Left lung (tissue), 10 donors: ENCODE results near the gene DLG2. TPM values are rescaled to one million over a fixed set of nuclear protein-coding genes. Genes with fewer than 3 reads are reported as not detected.

Experiments
- ATAC-seq: fragments of 200-7000 bp; cut with Tn5 transposase; one replicate; pipeline ENCODE4 v1.9.1; 2020; ENCODE audit warnings: moderate library complexity
- DNase-seq, 4 donors: peaks; one replicate each; pipeline ENCODE4 v3.0.0-alpha.2; 2013 to 2020
- H3K27ac ChIP-seq, 2 donors: fragments of 200-600 bp; sonication (generic) in 1 of 2; one replicate each; pipeline versions ENCODE4 v1.5.0 to v1.8.0; 2020 to 2021
- H3K27me3 ChIP-seq, 2 donors: fragments of 200-600 bp; sonication (generic) in 1 of 2; one replicate each; pipeline versions ENCODE4 v1.5.0 to v1.8.0; 2020 to 2021
- H3K36me3 ChIP-seq, 2 donors: fragments of 200-600 bp; sonication (generic) in 1 of 2; one replicate each; pipeline versions ENCODE4 v1.5.0 to v1.8.0; 2020 to 2021
- H3K4me1 ChIP-seq, 2 donors: fragments of 200-600 bp; one replicate each; pipeline ENCODE4 v1.8.0; 2021
- H3K4me3 ChIP-seq, 2 donors: fragments of 200-600 bp; sonication (generic) in 1 of 2; one replicate each; pipeline versions ENCODE4 v1.5.0 to v1.8.0; 2020 to 2021; ENCODE audit warnings: mild to moderate bottlenecking in 1 of 2
- H3K9me3 ChIP-seq, 2 donors: fragments of 200-600 bp; sonication (generic) in 1 of 2; one replicate each; pipeline versions ENCODE4 v1.5.0 to v1.8.0; 2020 to 2021
- intact Hi-C, 2 donors: fragments of 100-400 bp; cut with DNase I; formaldehyde crosslinking; loops; one replicate each; pipeline versions ENCODE4 v1.11.2 to v1.14.2; 2022
- polyA plus RNA-seq, 6 donors: library from polyadenylated mRNA; unstranded; fragments of 120-200 nt; gene quantifications; one replicate each; pipeline ENCODE4 v1.2.1, GENCODE V29; 2013; ENCODE audit not compliant: insufficient read length in 6 of 6
- total RNA-seq, 2 donors: library from RNA; stranded (reverse); fragmentation: NEBNext Ultra II Directional; extraction: Animal tissue kit (Norgen Biotek cat#: 25700); gene quantifications; one replicate each; pipeline ENCODE4 v1.2.1, GENCODE V29; 2021
- TF ChIP-seq, protein P1 (sequence below), 2 donors: fragments of 200-600 bp; sonication (generic) in 1 of 2; IDR thresholded peaks; one replicate each; pipeline versions ENCODE4 v1.5.0 to v1.8.0; 2021; ENCODE audit warnings: antibody characterized with exemption in 2 of 2
- donor health status: DM: no; HTN: yes; CAD: no.
- donor health status: DM: no; HTN: no; CAD: no.

DLG2 gene
- total and polyA plus RNA-seq, 8 donors: 4.5 to 15.0 (median 8.6) TPM

DNA sequence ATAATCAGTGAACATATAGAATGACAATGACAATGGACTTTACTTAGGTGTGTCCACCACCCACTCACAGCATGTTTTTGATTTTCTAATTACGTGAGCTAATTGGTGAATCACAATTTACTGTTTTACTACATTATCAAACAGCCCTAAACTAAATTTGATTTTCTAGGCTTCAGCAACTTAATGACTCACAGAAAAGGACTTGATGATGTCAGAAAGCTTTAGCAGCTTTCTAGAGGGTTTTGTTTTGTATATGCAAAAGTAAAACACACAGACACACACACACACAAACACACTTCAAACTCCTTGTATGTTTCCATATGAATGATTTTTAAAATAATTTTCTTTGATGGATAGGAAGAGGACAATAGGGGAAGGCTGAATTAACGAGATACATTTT lies 1462.4 kb downstream of the DLG2 start:
- TF ChIP-seq, protein P1, sequence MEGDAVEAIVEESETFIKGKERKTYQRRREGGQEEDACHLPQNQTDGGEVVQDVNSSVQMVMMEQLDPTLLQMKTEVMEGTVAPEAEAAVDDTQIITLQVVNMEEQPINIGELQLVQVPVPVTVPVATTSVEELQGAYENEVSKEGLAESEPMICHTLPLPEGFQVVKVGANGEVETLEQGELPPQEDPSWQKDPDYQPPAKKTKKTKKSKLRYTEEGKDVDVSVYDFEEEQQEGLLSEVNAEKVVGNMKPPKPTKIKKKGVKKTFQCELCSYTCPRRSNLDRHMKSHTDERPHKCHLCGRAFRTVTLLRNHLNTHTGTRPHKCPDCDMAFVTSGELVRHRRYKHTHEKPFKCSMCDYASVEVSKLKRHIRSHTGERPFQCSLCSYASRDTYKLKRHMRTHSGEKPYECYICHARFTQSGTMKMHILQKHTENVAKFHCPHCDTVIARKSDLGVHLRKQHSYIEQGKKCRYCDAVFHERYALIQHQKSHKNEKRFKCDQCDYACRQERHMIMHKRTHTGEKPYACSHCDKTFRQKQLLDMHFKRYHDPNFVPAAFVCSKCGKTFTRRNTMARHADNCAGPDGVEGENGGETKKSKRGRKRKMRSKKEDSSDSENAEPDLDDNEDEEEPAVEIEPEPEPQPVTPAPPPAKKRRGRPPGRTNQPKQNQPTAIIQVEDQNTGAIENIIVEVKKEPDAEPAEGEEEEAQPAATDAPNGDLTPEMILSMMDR (IDR thresholded peaks at IDR 0.05): no peak
- intact Hi-C loops: no loop called here
- H3K27me3 ChIP-seq: no peaks in the 10 kb centered on the region

DNA sequence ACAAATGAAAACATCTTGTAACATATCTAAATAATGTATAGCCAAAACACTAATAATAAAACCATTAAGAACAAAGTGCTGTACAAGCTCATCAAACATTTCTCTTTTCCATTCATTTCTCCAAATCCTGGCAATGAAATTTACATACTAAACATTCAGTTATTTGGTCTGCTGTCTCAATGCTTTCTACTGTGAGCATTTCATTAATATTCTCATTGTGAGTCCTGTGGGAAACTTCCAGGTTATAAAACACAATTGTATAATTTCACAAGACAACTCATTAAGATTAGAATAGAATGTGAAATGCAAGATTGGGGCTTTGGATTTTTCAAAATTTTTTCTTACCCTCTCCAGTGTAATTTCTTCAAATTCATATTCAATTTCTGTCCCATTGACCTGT lies 1464.0 kb downstream of the DLG2 start:
- H3K27ac ChIP-seq: no peak overlapping the region
- DNase-seq (no peak), ATAC-seq (no peak)
- intact Hi-C loops: no loop called here
- H3K9me3 ChIP-seq: no peaks in the 10 kb centered on the region
- no peak overlapping the region for H3K4me3 ChIP-seq
- no peaks in the 10 kb centered on the region for H3K4me1 ChIP-seq
- H3K36me3 ChIP-seq: no peaks in the 10 kb centered on the region
- H3K27me3 ChIP-seq: no peaks in the 10 kb centered on the region
- TF ChIP-seq, protein P1 (IDR thresholded peaks at IDR 0.05): no peak

More for the DNA sequence above, 1462.4 kb downstream of the DLG2 start:
- ATAC-seq: no peak
- H3K9me3 ChIP-seq: no peaks in the 10 kb centered on the region
- DNase-seq: no peak
- no peaks in the 10 kb centered on the region for H3K4me1 ChIP-seq
- H3K27ac ChIP-seq: no peak overlapping the region
- H3K36me3 ChIP-seq: no peaks in the 10 kb centered on the region
- no peak overlapping the region for H3K4me3 ChIP-seq

DNA sequence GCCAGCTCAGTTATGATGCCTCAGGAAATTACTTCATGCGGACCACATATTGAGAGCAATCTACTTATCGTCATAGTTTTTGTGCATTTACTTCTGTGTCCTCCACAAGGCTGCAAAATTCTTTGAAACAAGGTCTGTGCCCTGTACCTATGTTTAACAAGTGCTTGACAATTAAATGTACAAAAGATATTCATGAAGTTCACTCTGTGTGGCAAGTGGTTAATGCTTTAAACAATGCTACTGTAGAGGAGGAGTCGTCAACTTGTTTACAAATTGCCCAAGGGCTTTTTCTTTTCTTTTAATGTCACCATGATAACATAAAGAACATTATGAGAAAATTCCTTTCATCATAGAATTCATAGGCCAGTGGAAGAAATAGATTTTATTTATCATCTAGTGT lies 1469.5 kb downstream of the DLG2 start:
- ATAC-seq (no peak), DNase-seq (no peak)
- Histone ChIP-seq H3K4me1 (no peaks in the 10 kb centered on the region), H3K27me3 (no peaks in the 10 kb centered on the region), H3K4me3 (no peak overlapping the region), H3K27ac (no peak overlapping the region), H3K9me3 (no peaks in the 10 kb centered on the region), H3K36me3 (no peaks in the 10 kb centered on the region)
- TF ChIP-seq, protein P1 (IDR thresholded peaks at IDR 0.05): no peak
- intact Hi-C loops: no loop called here

DNA sequence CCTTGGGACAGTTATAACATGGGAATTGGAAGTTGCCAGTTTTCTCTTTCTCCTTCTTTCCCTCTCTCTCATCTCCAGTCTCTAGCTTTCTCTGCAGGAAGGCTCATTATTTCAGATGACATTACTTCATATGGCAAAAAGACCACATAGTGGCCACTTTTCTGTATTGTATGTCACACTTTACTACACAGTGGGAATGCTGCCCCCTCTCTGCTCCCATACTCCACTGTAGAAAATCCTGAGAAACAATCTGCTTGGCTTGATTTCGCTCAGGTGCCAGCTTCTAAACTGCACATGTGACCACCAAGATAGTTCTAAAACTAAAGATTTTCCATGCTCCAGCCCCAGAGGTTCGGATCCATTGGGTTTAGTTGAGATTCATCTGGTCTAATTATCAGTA lies 1480.3 kb downstream of the DLG2 start:
- no peak for DNase-seq
- H3K4me3 ChIP-seq: no peak overlapping the region
- no peaks in the 10 kb centered on the region for H3K4me1 ChIP-seq
- intact Hi-C loops: no loop called here
- no peaks in the 10 kb centered on the region for H3K9me3 ChIP-seq
- TF ChIP-seq, protein P1 (IDR thresholded peaks at IDR 0.05): no peak
- ATAC-seq: no peak
- no peak overlapping the region for H3K27ac ChIP-seq
- no peaks in the 10 kb centered on the region for H3K36me3 ChIP-seq
- H3K27me3 ChIP-seq: no peaks in the 10 kb centered on the region

DNA sequence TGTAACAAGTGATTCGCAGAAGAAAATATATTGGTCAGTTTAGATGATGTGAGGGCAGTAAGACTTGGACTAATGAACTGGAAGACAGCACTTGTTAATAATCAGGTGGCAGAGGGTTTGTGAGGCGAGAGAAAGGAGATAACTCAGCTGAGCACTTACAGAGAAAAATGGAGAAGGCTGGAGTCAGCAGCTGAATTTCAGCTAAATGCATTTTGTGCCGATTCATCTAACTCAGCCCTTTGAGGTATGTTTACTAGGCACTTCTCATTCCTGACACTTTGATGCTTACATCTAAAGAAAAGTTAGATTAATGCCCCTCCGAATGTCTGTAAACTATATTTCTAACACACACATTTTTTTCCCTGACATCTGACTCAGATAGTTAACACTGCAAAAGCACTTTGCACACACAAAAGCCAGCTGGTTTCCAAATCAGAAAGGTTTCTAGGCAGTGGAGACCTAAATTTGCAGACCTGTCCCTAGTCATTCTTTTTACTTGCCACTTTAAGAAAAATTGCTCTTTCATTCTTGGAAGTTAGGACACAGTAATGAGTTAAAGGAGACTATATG lies 1481.4 kb downstream of the DLG2 start:
- H3K36me3 ChIP-seq: no peaks in the 10 kb centered on the region
- no peaks in the 10 kb centered on the region for H3K27me3 ChIP-seq
- H3K4me3 ChIP-seq: no peak overlapping the region
- TF ChIP-seq, protein P1 (IDR thresholded peaks at IDR 0.05): no peak
- H3K27ac ChIP-seq: no peak overlapping the region
- intact Hi-C loops: no loop called here
- H3K4me1 ChIP-seq: no peaks in the 10 kb centered on the region
- ATAC-seq (no peak), DNase-seq (no peak)
- H3K9me3 ChIP-seq: no peaks in the 10 kb centered on the region
